Spleen (tissue), 7 donors: ENCODE results near the gene GAL3ST2.
"Not testable (repeated sequence)": the region's sequence is repeated elsewhere in the genome, so short reads cannot be mapped to it uniquely, and the experiment has no call there.

Source experiments
- CTCF ChIP-seq, 11 experiments: fragments of 200-600 bp in 7 of 11; fragments of 450-650 bp in 4 of 11; sonication (generic) in 4 of 11; IDR thresholded peaks in 8 of 11; conservative IDR thresholded peaks in 3 of 11; 1 replicate in 7 of 11; 2 replicates in 4 of 11; pipeline versions ENCODE4 v1.4.0 to v1.8.0; 2016 to 2021; ENCODE audit warnings: antibody characterized with exemption in 11 of 11, inconsistent platforms in 4 of 11, mild to moderate bottlenecking in 1 of 11
- POLR2A ChIP-seq, 3 donors: fragments of 450-650 bp; IDR thresholded peaks; one replicate each; pipeline ENCODE4 v1.5.1; 2017; ENCODE audit warnings: antibody characterized with exemption in 3 of 3, mild to moderate bottlenecking in 1 of 3
- POLR2AphosphoS5 ChIP-seq, 3 donors: sonication (generic); formaldehyde crosslinking; IDR thresholded peaks; one replicate each; pipeline ENCODE4 v1.5.1; 2017; ENCODE audit warnings: antibody characterized with exemption in 3 of 3
- donor health status: DM: no; HTN: no; CAD: no; lungs with moderate emphysema.
- donor health status: DM: no; HTN: no; CAD: no.
- donor health status: DM: no; HTN: no; CAD: no.

DNA sequence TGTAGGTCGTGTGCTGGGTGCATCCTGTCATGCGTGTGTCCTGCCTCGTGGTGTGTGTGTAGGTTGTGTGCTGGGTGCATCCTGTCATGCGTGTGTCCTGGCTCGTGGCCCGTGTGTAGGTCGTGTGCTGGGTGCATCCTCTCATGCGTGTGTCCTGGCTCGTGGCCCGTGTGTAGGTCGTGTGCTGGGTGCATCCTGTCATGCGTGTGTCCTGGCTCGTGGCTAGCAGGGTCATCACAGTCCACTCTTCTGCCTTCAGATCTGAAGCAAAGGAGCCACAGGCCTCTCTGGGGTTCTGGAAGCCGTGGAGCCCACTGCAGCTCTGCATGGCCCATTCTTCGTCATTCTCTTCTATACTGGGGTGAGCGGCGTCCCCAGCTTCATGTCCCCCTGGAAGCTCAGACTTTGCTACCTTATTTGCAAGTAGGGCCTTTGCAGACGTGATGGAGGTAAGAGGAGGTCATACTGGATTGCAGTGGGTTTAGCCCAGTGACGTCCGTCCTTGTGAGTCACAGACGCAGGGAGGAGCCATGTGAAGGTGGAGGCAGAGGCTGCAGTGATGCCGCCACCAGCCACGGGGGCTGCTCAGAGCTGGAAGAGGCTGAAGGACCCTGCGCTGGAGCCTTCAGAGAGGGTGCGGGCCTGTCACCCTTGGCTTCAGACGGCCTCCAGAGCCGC, 43.5 kb downstream of the GAL3ST2 start:
- TF ChIP-seq POLR2A (IDR thresholded peaks at IDR 0.05); CTCF (IDR thresholded peaks at IDR 0.05 in 8 of 11, conservative IDR thresholded peaks at IDR 0.05 in 3 of 11); POLR2AphosphoS5 (IDR thresholded peaks at IDR 0.05): not testable (repeated sequence)
